GM10266 (cell line): ENCODE results near the gene ZSCAN9.

Experiments
- DNase-seq: peaks from one replicate; pipeline ENCODE4 v3.0.0; 2012; ENCODE audit errors: extremely low spot score
- CTCF ChIP-seq: IDR thresholded peaks from 2 replicates; pipeline ENCODE4 v1.5.1; 2012; ENCODE audit warnings: mild to moderate bottlenecking, low read depth; ENCODE audit not compliant: control insufficient read depth, insufficient read depth; ENCODE audit errors: missing control alignments

The ZSCAN9 gene

GRCh38 chr6:28211840-28212509 is 13.1 kb upstream of the ZSCAN9 start:
- no peak for DNase-seq

GRCh38 chr6:28212510-28213212 is 12.4 kb upstream of the ZSCAN9 start:
- TF ChIP-seq CTCF = peak; percentile 24
- DNase-seq = peak; percentile 72

More at GRCh38 chr6:28211840-28212509, 13.1 kb upstream of the ZSCAN9 start:
- no peak for TF ChIP-seq CTCF

GRCh38 chr6:28213213-28213523 is 11.9 kb upstream of the ZSCAN9 start:
- no peak for DNase-seq
- no peak for TF ChIP-seq CTCF

GRCh38 chr6:28215425-28215824 is 9.7 kb upstream of the ZSCAN9 start:
- TF ChIP-seq CTCF = no peak
- DNase-seq = no peak

- DNase-seq = no peak
- TF ChIP-seq CTCF = no peak
Measured at GRCh38 chr6:28217890-28218289, 7.2 kb upstream of the ZSCAN9 start.

- TF ChIP-seq CTCF = peak; percentile 10
- DNase-seq = peak; percentile 72
Measured at GRCh38 chr6:28218312-28219248, 6.5 kb upstream of the ZSCAN9 start.
